Ishikawa (cell line): Measurements from ENCODE around the gene KRTAP24-1.

ENCODE experiments used
- CEBPB ChIP-seq: IDR thresholded peaks from 2 replicates; pipeline ENCODE4 v1.6.1; 2012
- CREB1 ChIP-seq: IDR thresholded peaks from 2 replicates; pipeline ENCODE4 v1.6.1; 2012; ENCODE audit warnings: low read depth
- EGR1 ChIP-seq: IDR thresholded peaks from 2 replicates; pipeline ENCODE4 v1.6.1; 2012
- EP300 ChIP-seq: IDR thresholded peaks from 2 replicates; pipeline ENCODE4 v1.6.1; 2012; ENCODE audit warnings: borderline replicate concordance
- FOXM1 ChIP-seq: IDR thresholded peaks from 2 replicates; pipeline ENCODE4 v1.6.1; 2012; ENCODE audit warnings: low read depth, borderline replicate concordance
- NFIC ChIP-seq: IDR thresholded peaks from 2 replicates; pipeline ENCODE4 v1.6.1; 2012
- RAD21 ChIP-seq: IDR thresholded peaks from 2 replicates; pipeline ENCODE4 v1.6.1; 2012; ENCODE audit warnings: low read depth
- TAF1 ChIP-seq: IDR thresholded peaks from 2 replicates; pipeline ENCODE4 v1.6.1; 2012; ENCODE audit warnings: low read depth, mild to moderate bottlenecking
- TCF12 ChIP-seq: IDR thresholded peaks from 2 replicates; pipeline ENCODE4 v1.6.1; 2012; ENCODE audit warnings: low read depth
- TEAD4 ChIP-seq: IDR thresholded peaks from 2 replicates; pipeline ENCODE4 v1.6.1; 2012
- YY1 ChIP-seq: IDR thresholded peaks from 2 replicates; pipeline ENCODE4 v1.6.1; 2012; ENCODE audit warnings: low read depth
- ZBTB7A ChIP-seq: IDR thresholded peaks from 2 replicates; pipeline ENCODE4 v1.6.1; 2012; ENCODE audit warnings: low read depth
- TF ChIP-seq, protein P1 (sequence below): IDR thresholded peaks from 2 replicates; pipeline ENCODE4 v1.6.1; 2012
- TF ChIP-seq, protein P2 (sequence below): IDR thresholded peaks from 2 replicates; pipeline ENCODE4 v1.6.1; 2012; ENCODE audit warnings: low read depth, mild to moderate bottlenecking

DNA sequence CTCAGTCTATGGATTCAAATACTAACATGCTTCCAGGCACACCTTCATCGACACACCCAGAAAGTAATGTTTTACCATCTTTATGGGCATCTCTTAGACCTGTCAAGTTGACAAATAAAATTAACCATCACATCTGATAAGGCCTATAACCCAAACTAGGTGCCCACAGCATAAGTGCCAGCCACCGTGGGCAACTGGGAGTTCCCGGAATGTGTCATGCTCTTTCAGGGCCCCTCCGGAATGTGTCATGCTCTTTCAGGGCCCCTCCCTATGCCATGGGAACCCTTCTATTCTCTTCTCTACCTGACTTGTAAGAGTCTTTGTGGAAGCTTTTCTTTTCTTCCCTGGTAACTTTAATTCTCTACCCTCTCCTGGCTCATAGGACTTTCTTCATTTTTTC lies 26.6 kb downstream of the KRTAP24-1 start:
- no peak for TF ChIP-seq TAF1
- TF ChIP-seq RAD21 = no peak
- TF ChIP-seq, protein P1, sequence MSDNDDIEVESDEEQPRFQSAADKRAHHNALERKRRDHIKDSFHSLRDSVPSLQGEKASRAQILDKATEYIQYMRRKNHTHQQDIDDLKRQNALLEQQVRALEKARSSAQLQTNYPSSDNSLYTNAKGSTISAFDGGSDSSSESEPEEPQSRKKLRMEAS = no peak
- TF ChIP-seq EP300 = no peak
- no peak for TF ChIP-seq EGR1
- TF ChIP-seq, protein P2, sequence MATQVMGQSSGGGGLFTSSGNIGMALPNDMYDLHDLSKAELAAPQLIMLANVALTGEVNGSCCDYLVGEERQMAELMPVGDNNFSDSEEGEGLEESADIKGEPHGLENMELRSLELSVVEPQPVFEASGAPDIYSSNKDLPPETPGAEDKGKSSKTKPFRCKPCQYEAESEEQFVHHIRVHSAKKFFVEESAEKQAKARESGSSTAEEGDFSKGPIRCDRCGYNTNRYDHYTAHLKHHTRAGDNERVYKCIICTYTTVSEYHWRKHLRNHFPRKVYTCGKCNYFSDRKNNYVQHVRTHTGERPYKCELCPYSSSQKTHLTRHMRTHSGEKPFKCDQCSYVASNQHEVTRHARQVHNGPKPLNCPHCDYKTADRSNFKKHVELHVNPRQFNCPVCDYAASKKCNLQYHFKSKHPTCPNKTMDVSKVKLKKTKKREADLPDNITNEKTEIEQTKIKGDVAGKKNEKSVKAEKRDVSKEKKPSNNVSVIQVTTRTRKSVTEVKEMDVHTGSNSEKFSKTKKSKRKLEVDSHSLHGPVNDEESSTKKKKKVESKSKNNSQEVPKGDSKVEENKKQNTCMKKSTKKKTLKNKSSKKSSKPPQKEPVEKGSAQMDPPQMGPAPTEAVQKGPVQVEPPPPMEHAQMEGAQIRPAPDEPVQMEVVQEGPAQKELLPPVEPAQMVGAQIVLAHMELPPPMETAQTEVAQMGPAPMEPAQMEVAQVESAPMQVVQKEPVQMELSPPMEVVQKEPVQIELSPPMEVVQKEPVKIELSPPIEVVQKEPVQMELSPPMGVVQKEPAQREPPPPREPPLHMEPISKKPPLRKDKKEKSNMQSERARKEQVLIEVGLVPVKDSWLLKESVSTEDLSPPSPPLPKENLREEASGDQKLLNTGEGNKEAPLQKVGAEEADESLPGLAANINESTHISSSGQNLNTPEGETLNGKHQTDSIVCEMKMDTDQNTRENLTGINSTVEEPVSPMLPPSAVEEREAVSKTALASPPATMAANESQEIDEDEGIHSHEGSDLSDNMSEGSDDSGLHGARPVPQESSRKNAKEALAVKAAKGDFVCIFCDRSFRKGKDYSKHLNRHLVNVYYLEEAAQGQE = no peak
- TF ChIP-seq FOXM1 = no peak
- TF ChIP-seq TCF12 = no peak
- TF ChIP-seq CREB1 = no peak
- no peak for TF ChIP-seq YY1
- TF ChIP-seq NFIC = no peak
- no peak for TF ChIP-seq TEAD4
- TF ChIP-seq ZBTB7A = no peak
- TF ChIP-seq CEBPB = no peak
